GM12878 (cell line): ENCODE measurements around the gene RAD51B.

Experiments used
- EP300 ChIP-seq, 2 experiments: fragments of 150-350 bp in 1 of 2; IDR thresholded peaks; 2 replicates each; pipeline ENCODE4 v1.6.1; 2011 to 2012; ENCODE audit warnings: low read depth in 2 of 2, low read length in 2 of 2, borderline replicate concordance in 1 of 2, improper control_type of control experiment in 1 of 2, inconsistent platforms in 1 of 2; ENCODE audit not compliant: control insufficient read depth in 1 of 2
- RAD21 ChIP-seq: IDR thresholded peaks from 2 replicates; pipeline ENCODE4 v1.6.1; 2011; ENCODE audit warnings: mild to moderate bottlenecking, low read depth, low read length, moderate library complexity; ENCODE audit not compliant: insufficient read depth
- RFX5 ChIP-seq: IDR thresholded peaks from 2 replicates; pipeline ENCODE4 v1.6.1; 2011; ENCODE audit warnings: low read depth, low read length, improper control_type of control experiment
- TF ChIP-seq, protein P1 (sequence below), 3 experiments: IDR thresholded peaks in 2 of 3; conservative IDR thresholded peaks in 1 of 3; 2 replicates each; pipeline ENCODE4 v1.5.1; 2011; ENCODE audit warnings: low read depth in 3 of 3, low read length in 3 of 3, mild to moderate bottlenecking in 3 of 3, control low read depth in 2 of 3, moderate library complexity in 2 of 3, inconsistent platforms in 1 of 3, mixed read lengths in 1 of 3; ENCODE audit not compliant: control insufficient read depth in 2 of 3, insufficient read depth in 1 of 3; ENCODE audit errors: extremely low read depth in 1 of 3

DNA sequence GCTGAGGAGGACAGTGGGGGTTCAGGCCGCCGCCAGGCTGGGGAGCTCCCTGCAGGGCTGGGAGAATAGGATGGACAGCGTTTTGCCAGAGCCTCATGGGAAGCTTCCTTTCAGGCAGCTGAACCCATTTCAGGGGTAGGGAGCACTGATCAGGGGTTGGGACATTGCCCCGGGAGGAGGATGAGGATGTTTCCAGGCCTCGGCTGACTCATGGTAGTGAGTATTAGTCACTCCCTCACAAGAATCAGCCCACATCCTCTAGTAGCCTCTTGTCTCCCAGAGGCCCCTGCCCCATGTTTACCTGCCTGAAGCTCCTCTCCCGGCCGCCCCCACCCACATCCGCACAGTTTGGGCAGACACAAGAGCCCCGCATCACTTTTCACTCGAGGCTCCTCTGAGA, 883.5 kb downstream of the RAD51B start:
- TF ChIP-seq RFX5: no peak
- TF ChIP-seq, protein P1, sequence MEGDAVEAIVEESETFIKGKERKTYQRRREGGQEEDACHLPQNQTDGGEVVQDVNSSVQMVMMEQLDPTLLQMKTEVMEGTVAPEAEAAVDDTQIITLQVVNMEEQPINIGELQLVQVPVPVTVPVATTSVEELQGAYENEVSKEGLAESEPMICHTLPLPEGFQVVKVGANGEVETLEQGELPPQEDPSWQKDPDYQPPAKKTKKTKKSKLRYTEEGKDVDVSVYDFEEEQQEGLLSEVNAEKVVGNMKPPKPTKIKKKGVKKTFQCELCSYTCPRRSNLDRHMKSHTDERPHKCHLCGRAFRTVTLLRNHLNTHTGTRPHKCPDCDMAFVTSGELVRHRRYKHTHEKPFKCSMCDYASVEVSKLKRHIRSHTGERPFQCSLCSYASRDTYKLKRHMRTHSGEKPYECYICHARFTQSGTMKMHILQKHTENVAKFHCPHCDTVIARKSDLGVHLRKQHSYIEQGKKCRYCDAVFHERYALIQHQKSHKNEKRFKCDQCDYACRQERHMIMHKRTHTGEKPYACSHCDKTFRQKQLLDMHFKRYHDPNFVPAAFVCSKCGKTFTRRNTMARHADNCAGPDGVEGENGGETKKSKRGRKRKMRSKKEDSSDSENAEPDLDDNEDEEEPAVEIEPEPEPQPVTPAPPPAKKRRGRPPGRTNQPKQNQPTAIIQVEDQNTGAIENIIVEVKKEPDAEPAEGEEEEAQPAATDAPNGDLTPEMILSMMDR (IDR thresholded peaks at IDR 0.05 in 2 of 3, conservative IDR thresholded peaks at IDR 0.05 in 1 of 3; ENCODE audit: control insufficient read depth in 2 of 3, extremely low read depth in 1 of 3, insufficient read depth in 1 of 3, low read depth in 3 of 3, low read length in 3 of 3): no peak
- no peak for TF ChIP-seq RAD21
- TF ChIP-seq EP300 (IDR thresholded peaks at IDR 0.05; ENCODE audit: borderline replicate concordance in 1 of 2, control insufficient read depth in 1 of 2, low read depth in 2 of 2, low read length in 2 of 2): no peak
